DMS 273 treated with DMSO at 0.1 percent for 48 hours (cell line): Measurements from ENCODE around the gene ATAD1.
"Not testable (repeated sequence)": the region's sequence is repeated elsewhere in the genome, so short reads cannot be mapped to it uniquely, and the experiment has no call there.

Experiments
- DNase-seq: peaks from one replicate; lab custom pipeline; 2025; lab: John Stamatoyannopoulos, UW

ATAD1 gene

GRCh38 chr10:87846023-87846422, 28.0 kb upstream of the ATAD1 start:
- DNase-seq = no peak

- DNase-seq = no peak
Measured at GRCh38 chr10:87845624-87845998, 27.6 kb upstream of the ATAD1 start.

- DNase-seq = no peak
Measured at GRCh38 chr10:87844837-87845623, 27.0 kb upstream of the ATAD1 start.

GRCh38 chr10:87843714-87844113, 25.7 kb upstream of the ATAD1 start:
- DNase-seq = no peak

GRCh38 chr10:87842776-87843497, 24.9 kb upstream of the ATAD1 start:
- DNase-seq = no peak

GRCh38 chr10:87842220-87842641, 24.2 kb upstream of the ATAD1 start:
- no peak for DNase-seq

- DNase-seq = no peak
Measured at GRCh38 chr10:87841186-87841585, 23.2 kb upstream of the ATAD1 start.

GRCh38 chr10:87838650-87839049, 20.6 kb upstream of the ATAD1 start:
- DNase-seq = no peak

- DNase-seq = no peak
Measured at GRCh38 chr10:87837445-87837844, 19.4 kb upstream of the ATAD1 start.

- no peak for DNase-seq
Measured at GRCh38 chr10:87836098-87836497, 18.1 kb upstream of the ATAD1 start.

GRCh38 chr10:87829986-87830729, 12.1 kb upstream of the ATAD1 start:
- DNase-seq = no peak

- DNase-seq = not testable (repeated sequence)
Measured at GRCh38 chr10:87829051-87829450, 11.0 kb upstream of the ATAD1 start.

GRCh38 chr10:87827681-87828080, 9.7 kb upstream of the ATAD1 start:
- no peak for DNase-seq

GRCh38 chr10:87826653-87827052, 8.6 kb upstream of the ATAD1 start:
- no peak for DNase-seq

- DNase-seq = no peak
Measured at GRCh38 chr10:87819289-87819585, 1.2 kb upstream of the ATAD1 start.

- no peak for DNase-seq
Measured at GRCh38 chr10:87818505-87819288, 671 bp upstream of the ATAD1 start.

GRCh38 chr10:87816898-87817608, 973 bp downstream of the ATAD1 start:
- DNase-seq = no peak

GRCh38 chr10:87816163-87816897, 1.7 kb downstream of the ATAD1 start:
- no peak for DNase-seq

GRCh38 chr10:87804939-87805569, 13.0 kb downstream of the ATAD1 start:
- DNase-seq = no peak

- DNase-seq = no peak
Measured at GRCh38 chr10:87803831-87804230, 14.2 kb downstream of the ATAD1 start.
